ENCODE data around the gene ESRRG.

ESRRG gene

DNA sequence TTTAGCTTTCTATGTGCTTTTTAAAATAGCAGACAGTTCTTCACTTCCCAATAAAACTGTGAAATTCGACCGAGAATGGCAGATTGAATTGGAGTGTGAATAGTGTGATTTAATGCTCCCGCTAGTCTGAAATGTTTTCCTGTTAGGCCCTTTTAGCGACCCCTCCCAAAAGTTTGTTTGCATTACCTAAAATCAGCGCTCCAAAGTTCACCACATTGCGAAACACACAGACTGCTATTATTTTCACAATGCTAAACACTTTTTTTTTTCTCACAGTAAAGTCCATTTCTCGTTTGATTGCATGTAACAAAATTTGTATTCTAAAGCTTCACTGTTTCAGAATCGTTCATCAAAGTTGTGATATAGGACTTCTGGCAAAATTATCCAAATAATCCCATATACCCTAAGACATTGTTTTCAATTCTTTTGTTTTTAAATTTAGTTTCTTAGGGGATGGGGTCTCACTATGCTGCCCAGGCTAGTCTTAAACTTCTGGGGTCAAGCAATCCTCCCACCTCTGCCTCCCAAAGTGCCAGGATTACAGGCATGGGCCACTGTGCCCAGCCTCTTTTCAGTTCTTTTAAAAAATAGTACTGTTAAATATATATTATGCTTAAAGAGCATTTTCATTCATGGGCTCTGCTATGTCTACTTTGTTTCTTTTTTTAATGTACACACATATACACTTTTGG lies 223.5 kb downstream of the ESRRG start:
- no peak for DNase-seq

DNA sequence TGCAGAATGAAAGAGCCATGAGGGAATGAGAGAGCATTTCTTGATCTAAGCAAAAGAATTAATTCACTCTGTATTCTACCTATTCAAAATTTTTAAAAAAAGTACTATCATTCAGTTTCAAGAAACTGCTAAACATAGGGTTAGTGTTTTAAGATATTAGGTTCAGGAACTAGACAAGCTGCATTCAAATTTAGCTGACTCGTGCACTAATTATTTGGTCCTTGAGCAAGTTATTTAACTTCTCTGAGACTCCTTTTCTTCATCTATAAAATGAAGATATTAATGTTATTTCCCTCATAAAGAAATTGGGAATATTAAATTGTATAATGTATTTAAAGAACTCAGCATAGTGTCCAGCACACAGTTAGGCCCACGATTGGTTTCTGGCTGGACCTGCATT lies 225.0 kb downstream of the ESRRG start:
- no peak for DNase-seq

DNA sequence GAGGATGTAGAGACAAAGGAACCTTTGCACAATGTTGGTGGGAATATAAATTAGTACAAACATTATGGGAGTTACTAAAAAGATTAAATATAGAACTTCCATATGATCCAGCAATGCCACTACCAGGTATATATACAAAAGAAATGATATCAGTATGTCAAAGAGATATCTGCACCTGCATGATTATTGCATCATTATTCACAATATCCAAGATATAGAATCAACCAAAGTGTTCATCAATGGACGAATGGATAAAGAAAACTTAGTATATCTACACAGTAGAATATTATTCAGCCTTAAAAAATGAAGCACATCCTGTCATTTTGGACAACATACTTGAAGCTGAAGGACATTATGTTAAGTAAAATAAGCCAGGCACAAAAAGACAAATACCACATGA lies 238.2 kb downstream of the ESRRG start:
- no peak for DNase-seq

DNA sequence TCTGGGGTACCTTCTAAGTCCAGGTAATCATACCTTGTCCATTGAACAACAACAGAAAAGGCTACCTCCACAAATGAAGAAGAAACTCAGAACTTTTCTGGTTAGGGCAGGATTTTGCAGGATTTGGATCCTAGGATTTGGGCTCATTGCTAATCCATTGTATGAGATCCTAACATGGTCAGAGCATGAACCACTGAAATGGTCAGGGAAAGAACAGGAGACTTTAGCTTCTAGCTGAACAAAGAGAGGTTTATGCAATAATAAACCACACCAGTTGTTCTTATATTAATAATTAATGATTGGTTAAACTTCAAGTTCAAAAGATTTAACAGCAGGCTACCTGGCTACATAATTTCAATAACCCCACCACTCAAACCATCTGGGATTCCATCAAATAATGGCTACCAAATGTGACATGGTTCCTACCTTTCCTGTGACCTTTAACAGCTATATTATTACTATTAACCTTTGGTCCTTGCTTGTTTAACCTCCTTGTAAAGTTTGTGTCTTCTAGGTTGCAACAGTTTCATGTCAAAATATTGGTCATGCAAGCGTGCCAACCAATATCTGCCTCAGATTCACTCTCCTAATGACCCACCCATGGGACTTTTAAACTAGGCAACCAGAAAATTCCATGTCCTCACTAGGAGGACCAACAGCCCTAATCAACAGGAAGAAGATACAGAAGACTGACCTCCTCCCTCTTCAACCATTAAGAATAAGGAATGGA lies 239.4 kb downstream of the ESRRG start:
- DNase-seq = no peak

DNA sequence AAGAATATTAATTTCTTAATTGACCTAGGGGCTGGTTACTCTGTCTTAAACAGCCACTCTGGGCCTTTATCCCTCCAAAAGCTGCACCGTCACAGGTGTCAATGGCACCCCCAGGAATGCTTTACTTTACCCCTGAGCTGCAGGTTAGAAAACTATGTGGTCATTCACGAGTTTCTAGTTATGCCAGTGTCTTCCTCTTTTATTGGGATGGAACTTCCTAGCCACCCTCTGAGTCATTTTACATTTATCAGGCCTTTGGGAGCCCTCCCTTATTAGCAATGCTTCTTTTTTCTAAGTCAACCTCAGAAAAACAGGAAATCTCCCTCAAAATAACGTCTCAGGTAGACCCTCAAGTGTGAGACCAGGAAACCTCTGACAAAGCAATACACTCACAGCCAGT lies 240.6 kb downstream of the ESRRG start:
- DNase-seq = no peak

DNA sequence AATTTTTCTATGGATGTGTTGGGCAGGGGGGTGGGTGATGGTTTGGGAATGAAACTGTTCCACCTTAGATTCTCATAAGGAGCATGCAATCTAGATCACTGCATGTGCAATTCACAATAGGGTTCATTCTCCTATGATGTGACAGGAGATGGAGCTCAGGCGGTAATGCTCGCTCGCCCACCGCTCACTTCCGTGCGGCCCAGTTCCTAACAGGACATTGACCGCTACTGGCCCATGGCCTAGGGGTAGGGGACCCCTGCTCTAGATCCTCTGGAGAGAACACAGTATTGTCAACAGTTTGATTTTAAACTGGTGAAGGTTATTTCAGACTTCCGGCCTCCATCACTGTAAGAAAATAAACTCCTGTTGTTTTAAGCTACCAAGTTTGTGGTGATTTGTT lies 245.0 kb downstream of the ESRRG start:
- DNase-seq = no peak

DNA sequence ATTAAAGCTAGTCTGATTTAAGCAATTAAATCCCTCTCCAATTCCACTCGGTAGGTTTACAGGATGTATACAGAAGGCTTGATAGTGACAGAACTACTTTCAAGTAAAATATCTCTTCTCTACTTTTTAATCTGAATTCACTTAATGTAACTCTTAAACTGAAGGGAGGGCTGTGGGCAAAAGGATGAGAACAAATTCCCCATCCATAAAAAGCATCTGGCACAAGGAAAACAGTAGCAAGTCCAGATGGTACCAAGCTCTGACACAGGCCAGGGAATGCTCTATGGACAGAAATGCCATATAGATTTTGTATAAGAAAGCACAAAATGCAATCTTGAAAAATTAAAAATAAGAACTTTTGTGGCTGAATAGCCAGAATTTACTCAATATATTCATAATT lies 246.9 kb downstream of the ESRRG start:
- DNase-seq = no peak

DNA sequence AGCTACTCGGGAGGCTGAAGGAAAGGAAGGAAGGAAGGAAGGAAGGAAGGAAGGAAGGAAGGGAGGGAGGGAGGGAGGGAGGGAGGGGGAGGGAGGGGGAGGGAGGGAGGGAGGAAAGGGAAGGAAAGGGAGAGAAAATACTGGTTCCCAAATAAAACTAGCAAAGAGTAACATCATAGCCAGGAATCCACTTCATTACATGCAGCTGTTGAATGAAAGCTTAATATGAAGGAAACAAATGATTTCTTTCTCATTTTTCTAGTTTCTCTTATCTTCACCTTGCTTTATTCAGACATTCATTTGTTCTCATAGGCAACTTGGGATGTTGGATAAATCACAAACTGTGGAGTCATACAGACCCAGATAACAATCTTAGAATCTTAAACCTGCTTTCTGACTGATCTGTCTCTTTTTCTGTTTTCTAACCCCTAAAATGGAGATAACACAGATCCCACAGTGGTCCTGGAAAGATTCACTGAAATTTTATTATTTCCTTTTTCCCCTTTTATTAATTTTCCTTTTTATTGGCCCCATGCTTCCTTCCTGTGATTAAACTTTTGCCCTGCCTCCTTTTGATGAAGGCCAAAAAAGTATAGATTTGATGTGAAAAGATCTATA lies 247.5 kb downstream of the ESRRG start:
- no peak for DNase-seq

DNA sequence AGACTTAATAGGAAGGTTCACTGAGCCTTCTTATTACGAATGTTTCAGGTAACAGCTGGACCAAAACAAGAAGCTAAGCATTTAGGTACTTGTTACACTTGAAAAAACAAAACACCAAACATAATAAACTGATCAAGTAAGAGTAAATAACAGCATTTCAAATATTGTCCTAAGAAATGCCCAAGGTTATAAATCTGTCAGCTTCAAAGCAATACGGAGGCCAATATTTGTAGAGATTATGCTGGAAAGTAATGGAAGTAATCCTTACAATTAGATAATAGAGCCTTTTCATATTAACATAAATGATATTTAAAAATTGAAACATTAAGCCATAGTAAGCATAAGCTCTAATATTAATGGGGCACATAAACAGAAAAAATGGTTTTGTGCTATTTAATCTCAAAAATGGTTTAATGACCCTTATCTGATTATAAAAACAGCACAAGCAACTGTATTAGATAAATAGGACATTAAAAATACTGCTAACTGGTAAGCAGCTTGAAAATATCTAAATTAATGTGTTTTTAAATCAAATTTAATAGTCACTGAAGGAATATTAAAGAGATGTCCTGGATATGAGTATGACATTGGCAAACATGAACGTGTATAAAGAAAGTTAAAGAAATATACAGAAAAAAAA lies 256.9 kb downstream of the ESRRG start:
- DNase-seq = no peak

DNA sequence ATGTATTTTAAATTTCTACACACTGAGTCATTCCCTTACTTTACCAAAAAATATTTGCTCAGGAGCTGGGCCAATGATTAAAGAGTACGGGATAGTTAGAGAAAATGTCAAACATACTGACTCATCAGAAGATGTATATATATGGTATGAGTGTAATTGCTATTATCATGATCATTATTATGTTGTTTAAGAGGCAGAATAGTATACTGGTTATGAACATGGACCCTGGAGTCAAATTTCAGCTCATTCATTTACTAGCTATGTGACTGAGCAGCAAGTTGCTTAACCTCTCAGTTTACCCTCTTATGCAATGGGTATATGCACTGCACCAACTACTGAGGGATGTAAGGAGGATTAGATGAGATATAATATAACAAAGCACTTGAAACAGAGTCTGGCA lies 258.7 kb downstream of the ESRRG start:
- DNase-seq = no peak

DNA sequence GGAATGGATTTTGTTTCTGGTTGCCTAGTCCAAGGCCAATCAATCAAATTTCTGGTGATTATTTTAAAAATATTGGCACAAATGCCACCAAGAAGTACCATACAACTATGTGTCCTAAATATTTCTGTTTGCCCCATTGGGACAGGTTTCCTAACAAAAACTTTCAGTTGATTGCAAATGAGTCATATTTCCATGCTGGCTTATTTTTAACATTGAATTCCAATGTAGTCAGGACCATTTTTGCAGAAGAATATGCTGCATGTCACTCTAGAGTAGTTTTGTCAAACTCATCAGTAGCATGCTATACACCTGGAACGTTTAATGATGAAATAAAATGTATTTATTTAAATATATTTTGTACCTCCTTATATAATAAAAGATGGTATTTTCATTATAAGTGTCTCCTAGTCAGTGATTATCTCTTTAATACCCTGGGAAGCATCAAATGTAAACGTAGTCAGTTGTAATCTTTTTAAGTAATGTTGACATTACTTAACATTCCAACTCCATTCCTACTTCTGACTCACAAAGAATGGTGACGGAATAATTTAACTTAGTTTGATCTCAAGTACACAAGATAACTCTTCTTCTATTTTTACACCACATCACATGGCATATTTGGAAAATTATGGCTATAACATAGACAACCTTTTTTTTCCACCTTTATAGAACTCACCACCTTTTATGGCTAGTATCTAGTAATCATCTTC lies 261.0 kb downstream of the ESRRG start:
- DNase-seq = no peak

DNA sequence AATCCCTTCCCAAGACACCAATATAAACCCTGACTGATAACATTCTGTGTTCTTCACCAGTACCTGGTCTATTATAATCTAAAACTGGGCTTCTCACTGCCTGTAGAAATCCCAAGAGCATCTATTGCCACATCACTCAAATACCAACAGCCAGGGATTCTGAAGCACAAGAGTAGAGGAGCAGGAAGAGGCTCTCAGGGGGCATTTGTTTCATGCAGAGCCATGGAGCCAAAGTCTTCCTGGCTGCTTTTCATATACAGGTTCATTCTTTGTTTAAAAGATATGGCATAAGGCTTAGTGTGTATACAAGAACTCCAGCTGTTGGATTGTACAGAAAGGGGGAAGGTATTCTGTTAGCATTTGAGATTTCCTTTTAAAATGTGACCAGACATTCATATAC lies 261.8 kb downstream of the ESRRG start:
- no peak for DNase-seq

DNA sequence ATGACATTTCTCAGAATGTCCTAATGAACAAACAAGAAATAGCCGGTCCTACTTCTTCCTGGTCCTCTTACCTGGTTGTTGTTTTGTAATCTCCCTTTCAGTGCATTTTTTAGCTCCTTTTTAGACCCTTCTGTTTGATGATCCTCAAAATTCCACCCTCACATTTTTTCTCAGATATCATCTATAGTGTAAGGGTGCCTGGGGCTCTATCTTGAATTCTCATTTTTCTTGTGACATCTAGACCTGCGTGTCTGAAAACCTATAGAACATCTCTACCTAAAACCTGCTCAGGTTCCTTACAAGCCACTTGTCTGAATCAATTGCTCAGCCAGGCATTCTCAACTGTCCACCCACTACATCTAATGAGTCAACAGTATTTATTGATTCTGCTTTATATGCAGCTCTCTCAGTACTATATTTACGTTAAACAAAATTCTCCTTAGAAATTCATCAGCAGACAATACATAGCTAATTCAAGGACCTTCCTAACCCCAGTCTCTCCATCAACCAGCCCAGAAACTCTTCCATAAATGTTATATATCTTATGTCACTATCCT lies 263.5 kb downstream of the ESRRG start:
- DNase-seq = no peak

DNA sequence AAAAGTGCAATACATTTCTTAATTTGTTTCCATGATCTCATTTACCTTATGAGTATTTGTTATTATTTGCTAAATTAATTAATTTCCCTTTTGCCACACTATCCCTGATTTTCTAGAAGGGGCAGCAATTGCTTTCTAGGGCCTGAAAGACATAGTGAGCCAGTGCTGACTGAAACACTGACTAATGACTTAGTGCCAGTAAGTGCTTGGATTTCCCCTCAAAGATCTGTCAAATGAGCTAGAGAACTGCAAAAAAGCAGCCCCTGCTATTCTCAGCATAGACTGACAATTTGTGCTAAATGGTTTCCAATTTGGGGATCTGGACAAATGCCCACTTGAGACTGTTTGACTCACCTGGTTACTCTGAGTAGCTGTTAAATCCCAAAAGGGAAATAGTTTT lies 264.4 kb downstream of the ESRRG start:
- DNase-seq = no peak

DNA sequence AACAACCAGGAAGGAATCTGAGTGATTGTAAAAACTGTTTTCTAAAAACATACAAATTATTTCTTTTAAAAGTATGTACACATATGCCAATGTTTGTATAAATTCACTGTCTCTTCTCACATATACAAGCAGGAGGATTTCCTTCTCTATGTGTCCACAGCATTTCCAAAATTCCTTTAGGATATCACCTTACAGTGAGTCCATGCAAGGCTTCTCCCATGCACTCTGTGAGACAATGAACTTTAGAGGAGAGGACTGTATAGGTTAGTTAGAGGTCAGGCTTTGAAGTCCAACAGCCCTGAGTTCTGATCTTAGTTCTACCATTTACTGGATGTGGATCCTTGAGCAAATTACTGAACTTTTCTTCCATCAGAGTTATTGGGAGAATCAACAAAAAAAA lies 265.9 kb downstream of the ESRRG start:
- DNase-seq = no peak

DNA sequence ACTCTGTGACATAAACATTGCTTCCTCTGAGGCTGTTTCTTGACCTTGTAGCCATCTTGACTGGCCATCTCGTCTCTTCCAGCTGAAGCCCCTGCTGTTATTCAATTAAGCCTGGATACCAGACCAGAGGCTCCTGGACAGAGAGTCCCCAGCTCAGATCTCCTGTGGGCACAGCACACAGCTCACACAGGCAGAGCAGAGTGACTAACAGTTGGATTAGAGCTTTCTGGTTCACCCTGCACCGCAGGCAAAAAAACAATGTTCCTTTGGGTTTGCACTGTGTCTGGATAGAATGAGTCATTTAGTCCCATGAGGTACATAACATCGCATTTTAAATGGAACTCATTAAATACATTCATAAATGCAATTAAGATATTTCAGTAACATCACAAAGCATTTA lies 266.5 kb downstream of the ESRRG start:
- DNase-seq = no peak

DNA sequence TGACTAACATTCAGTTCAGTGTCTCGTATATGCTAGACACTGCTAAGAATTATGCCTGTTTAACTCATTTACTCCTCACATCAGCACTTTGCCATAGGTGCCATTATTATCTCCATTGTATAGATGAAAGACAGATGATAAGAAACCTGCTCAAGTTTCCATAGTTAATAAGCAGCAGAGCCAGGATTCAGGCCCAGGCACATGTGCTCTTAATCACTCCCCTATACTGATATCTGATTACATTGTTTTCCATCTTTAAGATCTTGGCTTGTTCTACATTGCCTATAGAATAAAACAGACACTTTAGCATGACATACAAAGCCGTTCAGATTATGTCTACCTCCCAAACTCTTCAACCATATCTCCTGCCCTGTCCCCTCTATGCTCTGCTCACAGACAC lies 269.5 kb downstream of the ESRRG start:
- DNase-seq = no peak

All from NCI-H2227 treated with DMSO at 0.1 percent for 48 hours (cell line).